Measurements from ENCODE around the gene MYB. TPM values are rescaled to one million over a fixed set of nuclear protein-coding genes. Genes with fewer than 3 reads are reported as not detected.
"Not testable (repeated sequence)": the region's sequence is repeated elsewhere in the genome, so short reads cannot be mapped to it uniquely, and the experiment has no call there.

MYB gene
- total and polyA plus RNA-seq, 2 donors from 2014 or later: 1.3 TPM; not detected in 1

DNA sequence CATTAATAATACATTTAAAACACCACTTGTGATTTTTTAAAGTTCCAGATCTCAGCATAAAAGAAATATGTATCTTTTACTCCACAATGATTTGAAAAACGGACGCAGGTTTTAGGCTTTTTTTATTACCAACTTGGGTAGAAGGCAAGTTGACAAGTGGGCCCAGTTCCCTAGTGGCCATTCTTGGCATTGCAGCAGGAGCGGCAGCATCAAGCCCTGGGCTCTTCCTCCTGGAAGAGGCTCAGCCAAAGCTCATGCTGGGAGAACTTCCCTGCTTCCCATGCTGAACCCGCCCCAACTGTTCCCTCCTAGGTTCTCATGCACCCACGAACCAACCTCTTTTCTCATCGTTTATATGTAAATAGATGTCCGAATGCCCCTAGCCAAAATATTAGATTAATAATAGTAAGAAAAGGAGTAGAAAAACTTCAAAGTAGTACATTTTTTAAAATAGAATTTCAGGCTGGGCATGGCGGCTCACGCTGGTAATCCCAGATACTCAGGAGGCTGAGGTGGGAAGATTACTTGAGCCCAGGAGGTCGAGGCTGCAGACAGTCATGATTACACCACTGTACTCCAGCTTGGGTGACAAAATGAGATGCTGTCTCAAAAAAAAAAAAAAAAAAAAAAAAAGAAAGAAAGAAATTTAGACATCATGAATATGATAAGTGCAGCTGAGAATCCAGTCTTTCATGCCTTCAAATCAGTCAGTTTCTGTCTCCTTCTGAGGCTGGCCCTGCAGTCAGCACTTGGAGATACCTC is 18.2 kb upstream of the MYB start:
- peak in 1 of 5 donors; percentile 21 for DNase-seq
- FAIRE-seq: no peak
- Histone ChIP-seq H3K4me1 (ENCODE audit: control insufficient read depth in 2 of 3, insufficient read depth in 2 of 3, low read depth in 1 of 3, low read length in 3 of 3) (no peaks in the 10 kb centered on the region), H3K9me3 (ENCODE audit: control insufficient read depth in 2 of 3, insufficient read depth in 1 of 3, low read length in 3 of 3) (no peaks in the 10 kb centered on the region), H3K36me3 (ENCODE audit: control insufficient read depth in 2 of 3, insufficient read depth in 3 of 3, low read length in 3 of 3) (no peaks in the 10 kb centered on the region), H3K27me3 (ENCODE audit: control insufficient read depth, insufficient read depth, low read length) (no peaks in the 10 kb centered on the region), H3K27ac (ENCODE audit: low read depth in 2 of 2, low read length in 2 of 2) (no peak overlapping the region), H3K4me3 (ENCODE audit: low read length in 3 of 3) (no peak overlapping the region), H3K9ac (ENCODE audit: low read length in 3 of 3) (no peak overlapping the region)
- intact Hi-C loops (cut with DNase I): no loop called here
- TF ChIP-seq, protein P1, sequence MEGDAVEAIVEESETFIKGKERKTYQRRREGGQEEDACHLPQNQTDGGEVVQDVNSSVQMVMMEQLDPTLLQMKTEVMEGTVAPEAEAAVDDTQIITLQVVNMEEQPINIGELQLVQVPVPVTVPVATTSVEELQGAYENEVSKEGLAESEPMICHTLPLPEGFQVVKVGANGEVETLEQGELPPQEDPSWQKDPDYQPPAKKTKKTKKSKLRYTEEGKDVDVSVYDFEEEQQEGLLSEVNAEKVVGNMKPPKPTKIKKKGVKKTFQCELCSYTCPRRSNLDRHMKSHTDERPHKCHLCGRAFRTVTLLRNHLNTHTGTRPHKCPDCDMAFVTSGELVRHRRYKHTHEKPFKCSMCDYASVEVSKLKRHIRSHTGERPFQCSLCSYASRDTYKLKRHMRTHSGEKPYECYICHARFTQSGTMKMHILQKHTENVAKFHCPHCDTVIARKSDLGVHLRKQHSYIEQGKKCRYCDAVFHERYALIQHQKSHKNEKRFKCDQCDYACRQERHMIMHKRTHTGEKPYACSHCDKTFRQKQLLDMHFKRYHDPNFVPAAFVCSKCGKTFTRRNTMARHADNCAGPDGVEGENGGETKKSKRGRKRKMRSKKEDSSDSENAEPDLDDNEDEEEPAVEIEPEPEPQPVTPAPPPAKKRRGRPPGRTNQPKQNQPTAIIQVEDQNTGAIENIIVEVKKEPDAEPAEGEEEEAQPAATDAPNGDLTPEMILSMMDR (IDR thresholded peaks at IDR 0.05; ENCODE audit: borderline replicate concordance, extremely low read depth, insufficient read depth): peak; percentile 57

DNA sequence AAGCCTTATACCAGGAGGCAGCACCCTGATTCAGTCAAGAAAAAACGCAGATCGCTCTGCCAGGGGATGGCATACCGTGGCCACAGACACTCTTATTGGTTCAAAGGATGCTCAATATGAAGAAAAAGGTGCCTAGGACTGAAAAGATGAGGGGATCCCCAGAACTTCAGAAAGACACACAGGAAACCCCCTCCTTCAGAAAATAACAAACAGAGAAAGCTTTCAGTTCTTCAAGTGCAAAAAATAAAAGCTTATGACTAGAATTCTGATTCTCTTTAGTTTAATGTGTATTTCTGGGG is 17.7 kb upstream of the MYB start:
- H3K36me3 ChIP-seq (ENCODE audit: control insufficient read depth in 2 of 3, insufficient read depth in 3 of 3, low read length in 3 of 3): no peaks in the 10 kb centered on the region
- FAIRE-seq (no peak), DNase-seq (no peak)
- intact Hi-C loops (cut with DNase I): no loop called here
- H3K4me3 ChIP-seq (ENCODE audit: low read length in 3 of 3): no peak overlapping the region
- TF ChIP-seq, protein P1 (IDR thresholded peaks at IDR 0.05; ENCODE audit: borderline replicate concordance, extremely low read depth, insufficient read depth): no peak
- H3K27me3 ChIP-seq (ENCODE audit: control insufficient read depth, insufficient read depth, low read length): no peaks in the 10 kb centered on the region
- H3K9me3 ChIP-seq (ENCODE audit: control insufficient read depth in 2 of 3, insufficient read depth in 1 of 3, low read length in 3 of 3): no peaks in the 10 kb centered on the region
- no peak overlapping the region for H3K27ac ChIP-seq (ENCODE audit: low read depth in 2 of 2, low read length in 2 of 2)
- no peak overlapping the region for H3K9ac ChIP-seq (ENCODE audit: low read length in 3 of 3)
- H3K4me1 ChIP-seq (ENCODE audit: control insufficient read depth in 2 of 3, insufficient read depth in 2 of 3, low read depth in 1 of 3, low read length in 3 of 3): no peaks in the 10 kb centered on the region

DNA sequence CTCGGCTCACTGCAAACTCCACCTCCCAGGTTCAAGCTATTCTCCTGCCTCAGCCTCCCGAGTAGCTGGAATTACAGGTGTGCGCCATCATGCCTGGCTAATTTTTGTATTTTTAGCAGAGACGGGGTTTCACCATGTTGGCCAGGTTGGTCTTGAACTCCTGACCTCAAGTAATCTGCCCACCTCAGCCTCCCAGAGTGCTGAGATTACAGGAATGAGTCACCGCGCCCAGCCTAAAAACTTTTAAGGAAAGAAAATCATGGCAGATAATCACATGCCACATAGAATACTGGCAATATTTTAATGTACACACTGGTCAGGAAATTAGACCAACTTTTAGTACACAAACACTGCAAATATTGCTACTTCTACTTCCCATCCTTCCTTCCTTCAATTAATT is 16.7 kb upstream of the MYB start:
- H3K4me3 ChIP-seq (ENCODE audit: low read length in 3 of 3); DNase-seq; H3K9ac ChIP-seq (ENCODE audit: low read length in 3 of 3); H3K4me1 ChIP-seq (ENCODE audit: control insufficient read depth in 2 of 3, insufficient read depth in 2 of 3, low read depth in 1 of 3, low read length in 3 of 3); FAIRE-seq; H3K36me3 ChIP-seq (ENCODE audit: control insufficient read depth in 2 of 3, insufficient read depth in 3 of 3, low read length in 3 of 3); H3K27me3 ChIP-seq (ENCODE audit: control insufficient read depth, insufficient read depth, low read length); H3K27ac ChIP-seq (ENCODE audit: low read depth in 2 of 2, low read length in 2 of 2); H3K9me3 ChIP-seq (ENCODE audit: control insufficient read depth in 2 of 3, insufficient read depth in 1 of 3, low read length in 3 of 3); intact Hi-C loops (cut with DNase I): not testable (repeated sequence)

DNA sequence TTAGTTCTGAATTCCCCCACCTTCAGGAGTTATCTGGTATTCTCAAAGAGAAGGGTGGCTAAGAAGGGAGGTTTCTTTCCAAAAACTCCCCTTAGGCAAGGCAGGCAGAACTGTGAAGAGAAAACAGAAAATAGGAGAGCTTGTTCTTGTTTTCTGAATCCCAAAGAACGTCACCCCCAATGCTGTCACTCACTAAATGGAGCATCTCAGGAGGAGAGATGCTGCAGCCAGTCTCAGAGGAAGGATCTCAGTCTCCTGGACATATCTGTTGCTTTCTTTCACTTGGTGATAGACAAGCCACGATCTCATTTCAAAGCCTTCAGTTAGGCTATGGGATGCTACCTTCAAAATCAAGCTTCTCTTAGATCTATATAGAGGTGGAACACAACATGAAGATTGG is 16.1 kb upstream of the MYB start:
- Histone ChIP-seq H3K27me3 (ENCODE audit: control insufficient read depth, insufficient read depth, low read length) (no peaks in the 10 kb centered on the region), H3K27ac (ENCODE audit: low read depth in 2 of 2, low read length in 2 of 2) (no peak overlapping the region), H3K36me3 (ENCODE audit: control insufficient read depth in 2 of 3, insufficient read depth in 3 of 3, low read length in 3 of 3) (no peaks in the 10 kb centered on the region), H3K9me3 (ENCODE audit: control insufficient read depth in 2 of 3, insufficient read depth in 1 of 3, low read length in 3 of 3) (no peaks in the 10 kb centered on the region), H3K4me1 (ENCODE audit: control insufficient read depth in 2 of 3, insufficient read depth in 2 of 3, low read depth in 1 of 3, low read length in 3 of 3) (no peaks in the 10 kb centered on the region), H3K9ac (ENCODE audit: low read length in 3 of 3) (no peak overlapping the region), H3K4me3 (ENCODE audit: low read length in 3 of 3) (no peak overlapping the region)
- FAIRE-seq (no peak), DNase-seq (no peak)
- intact Hi-C loops (cut with DNase I): no loop called here
- TF ChIP-seq, protein P1 (IDR thresholded peaks at IDR 0.05; ENCODE audit: borderline replicate concordance, extremely low read depth, insufficient read depth): no peak
